Panc1 (cell line): ENCODE results near the gene HAGHL.

Experiments
- CTCF ChIP-seq: fragments of 450-650 bp; IDR thresholded peaks from 2 replicates; pipeline ENCODE4 v1.5.1; 2017; ENCODE audit warnings: mild to moderate bottlenecking
- POLR2AphosphoS5 ChIP-seq: IDR thresholded peaks from 2 replicates; pipeline ENCODE4 v1.6.1; 2012; ENCODE audit warnings: mild to moderate bottlenecking, low read depth, low read length, moderate library complexity

DNA sequence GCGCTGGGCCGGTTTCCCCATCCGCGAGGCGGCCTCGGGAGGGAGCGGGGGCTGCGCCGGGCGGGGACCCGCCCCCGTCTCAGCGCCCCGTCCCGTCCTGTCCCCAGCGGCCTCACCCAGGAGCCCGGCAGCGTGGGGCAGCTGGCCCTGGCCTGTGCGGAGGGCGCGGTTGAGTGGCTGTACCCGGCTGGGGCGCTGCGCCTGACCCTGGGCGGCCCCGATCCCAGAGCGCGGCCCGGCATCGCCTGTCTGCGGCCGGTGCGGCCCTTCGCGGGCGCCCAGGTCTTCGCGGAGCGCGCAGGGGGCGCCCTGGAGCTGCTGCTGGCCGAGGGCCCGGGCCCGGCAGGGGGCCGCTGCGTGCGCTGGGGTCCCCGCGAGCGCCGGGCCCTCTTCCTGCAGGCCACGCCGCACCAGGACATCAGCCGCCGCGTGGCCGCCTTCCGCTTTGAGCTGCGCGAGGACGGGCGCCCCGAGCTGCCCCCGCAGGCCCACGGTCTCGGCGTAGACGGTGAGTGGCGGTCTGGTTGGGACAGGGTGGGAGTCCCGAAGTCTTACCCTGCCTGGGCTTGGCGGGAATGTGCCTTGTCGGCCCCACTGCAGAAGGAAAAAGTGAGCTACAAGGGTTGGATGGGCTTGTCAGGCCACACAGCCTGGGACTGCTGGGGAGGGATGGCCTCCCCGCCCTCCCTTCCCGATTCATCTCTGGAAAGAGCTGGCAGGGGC lies 11.3 kb upstream of the HAGHL start:
- no peak for TF ChIP-seq POLR2AphosphoS5
- peak; percentile 83 for TF ChIP-seq CTCF
